Osteocyte (in vitro differentiated cells): Measurements from ENCODE around the gene KLB. TPM values are rescaled to one million over a fixed set of nuclear protein-coding genes. Genes with fewer than 3 reads are reported as not detected.
"Not testable (repeated sequence)": the region's sequence is repeated elsewhere in the genome, so short reads cannot be mapped to it uniquely, and the experiment has no call there.

Source experiments
- DNase-seq: peaks from one replicate; pipeline ENCODE4 v3.0.0; 2021; ENCODE audit warnings: mixed read lengths; ENCODE audit not compliant: unreplicated experiment; ENCODE audit errors: extremely low spot score
- H3K27ac Mint-ChIP-seq: one replicate; pipeline ENCODE4 v1.8.0; 2021; ENCODE audit warnings: mild to moderate bottlenecking, mixed read lengths; ENCODE audit not compliant: unreplicated experiment
- H3K27me3 Mint-ChIP-seq: one replicate; pipeline ENCODE4 v1.8.0; 2021; ENCODE audit warnings: mixed read lengths; ENCODE audit not compliant: unreplicated experiment
- H3K36me3 Mint-ChIP-seq: one replicate; pipeline ENCODE4 v1.8.0; 2021; ENCODE audit warnings: mixed read lengths; ENCODE audit not compliant: unreplicated experiment
- H3K4me1 Mint-ChIP-seq: one replicate; pipeline ENCODE4 v1.8.0; 2021; ENCODE audit warnings: mixed read lengths; ENCODE audit not compliant: unreplicated experiment
- H3K4me3 Mint-ChIP-seq: one replicate; pipeline ENCODE4 v1.8.0; 2021; ENCODE audit warnings: mild to moderate bottlenecking, moderate library complexity, mixed read lengths; ENCODE audit not compliant: unreplicated experiment
- H3K9me3 Mint-ChIP-seq: one replicate; pipeline ENCODE4 v1.8.0; 2021; ENCODE audit warnings: mixed read lengths; ENCODE audit not compliant: unreplicated experiment
- CTCF ChIP-seq: fragments of 200-600 bp; sonication (generic); IDR thresholded peaks from 2 replicates; pipeline ENCODE4 v1.5.0; 2021; ENCODE audit warnings: antibody characterized with exemption, mild to moderate bottlenecking, moderate library complexity
- total RNA-seq: library from RNA; stranded (reverse); gene quantifications from 2 replicates; pipeline ENCODE4 v1.2.1, GENCODE V29; 2021

The KLB gene
- total RNA-seq, 1 donor from 2014 or later, result not detected

- H3K36me3 Mint-ChIP-seq, result no peaks in the 10 kb centered on the region
- no peaks in the 10 kb centered on the region for H3K9me3 Mint-ChIP-seq
- no peak overlapping the region for H3K4me3 Mint-ChIP-seq
- no peak overlapping the region for H3K27ac Mint-ChIP-seq
- DNase-seq, result no peak
- no peaks in the 10 kb centered on the region for H3K4me1 Mint-ChIP-seq
- peaks cover 16% of the 10 kb centered on the region for H3K27me3 Mint-ChIP-seq
- no peak for TF ChIP-seq CTCF
These were observed 805 bp downstream of the KLB start for GRCh38 chr4:39407584-39407885.

GRCh38 chr4:39410415-39410814 lies 3.7 kb downstream of the KLB start:
- H3K4me1 Mint-ChIP-seq, result no peaks in the 10 kb centered on the region
- H3K36me3 Mint-ChIP-seq, result no peaks in the 10 kb centered on the region
- H3K9me3 Mint-ChIP-seq, result no peaks in the 10 kb centered on the region
- no peak overlapping the region for H3K27ac Mint-ChIP-seq
- peak; percentile 23 for TF ChIP-seq CTCF
- no peak overlapping the region for H3K4me3 Mint-ChIP-seq
- DNase-seq, result no peak
- peaks cover 15% of the 10 kb centered on the region for H3K27me3 Mint-ChIP-seq

GRCh38 chr4:39411561-39411960 lies 4.8 kb downstream of the KLB start:
- H3K27me3 Mint-ChIP-seq, result peaks cover 15% of the 10 kb centered on the region
- not testable (repeated sequence) for H3K4me3 Mint-ChIP-seq, H3K27ac Mint-ChIP-seq, H3K9me3 Mint-ChIP-seq, DNase-seq, H3K4me1 Mint-ChIP-seq, H3K36me3 Mint-ChIP-seq

- H3K4me3 Mint-ChIP-seq, result no peak overlapping the region
- peaks cover 13% of the 10 kb centered on the region for H3K27me3 Mint-ChIP-seq
- no peak overlapping the region for H3K27ac Mint-ChIP-seq
- H3K36me3 Mint-ChIP-seq, result no peaks in the 10 kb centered on the region
- no peak for DNase-seq
- no peak for TF ChIP-seq CTCF
- H3K9me3 Mint-ChIP-seq, result no peaks in the 10 kb centered on the region
- H3K4me1 Mint-ChIP-seq, result no peaks in the 10 kb centered on the region
These were observed 9.1 kb downstream of the KLB start for GRCh38 chr4:39415678-39416283.

- H3K4me3 Mint-ChIP-seq, result no peak overlapping the region
- H3K9me3 Mint-ChIP-seq, result no peaks in the 10 kb centered on the region
- H3K27me3 Mint-ChIP-seq, result peaks cover 5% of the 10 kb centered on the region
- H3K27ac Mint-ChIP-seq, result no peak overlapping the region
- no peaks in the 10 kb centered on the region for H3K4me1 Mint-ChIP-seq
- DNase-seq, result no peak
- TF ChIP-seq CTCF, result no peak
- no peaks in the 10 kb centered on the region for H3K36me3 Mint-ChIP-seq
These were observed 15.5 kb downstream of the KLB start for GRCh38 chr4:39422247-39422646.

GRCh38 chr4:39425297-39425696 lies 18.6 kb downstream of the KLB start:
- not testable (repeated sequence) for DNase-seq, H3K4me3 Mint-ChIP-seq, H3K27ac Mint-ChIP-seq, H3K4me1 Mint-ChIP-seq, H3K9me3 Mint-ChIP-seq, H3K36me3 Mint-ChIP-seq
- peaks cover 12% of the 10 kb centered on the region for H3K27me3 Mint-ChIP-seq
